ENCODE measurements around the gene BCL7A.

- TF ChIP-seq, protein P1, sequence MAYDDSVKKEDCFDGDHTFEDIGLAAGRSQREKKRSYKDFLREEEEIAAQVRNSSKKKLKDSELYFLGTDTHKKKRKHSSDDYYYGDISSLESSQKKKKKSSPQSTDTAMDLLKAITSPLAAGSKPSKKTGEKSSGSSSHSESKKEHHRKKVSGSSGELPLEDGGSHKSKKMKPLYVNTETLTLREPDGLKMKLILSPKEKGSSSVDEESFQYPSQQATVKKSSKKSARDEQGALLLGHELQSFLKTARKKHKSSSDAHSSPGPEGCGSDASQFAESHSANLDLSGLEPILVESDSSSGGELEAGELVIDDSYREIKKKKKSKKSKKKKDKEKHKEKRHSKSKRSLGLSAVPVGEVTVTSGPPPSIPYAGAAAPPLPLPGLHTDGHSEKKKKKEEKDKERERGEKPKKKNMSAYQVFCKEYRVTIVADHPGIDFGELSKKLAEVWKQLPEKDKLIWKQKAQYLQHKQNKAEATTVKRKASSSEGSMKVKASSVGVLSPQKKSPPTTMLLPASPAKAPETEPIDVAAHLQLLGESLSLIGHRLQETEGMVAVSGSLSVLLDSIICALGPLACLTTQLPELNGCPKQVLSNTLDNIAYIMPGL (CRISPR knock-in tag; IDR thresholded peaks at IDR 0.05; ENCODE audit: borderline replicate concordance), result no peak
- TF ChIP-seq POLR2A (IDR thresholded peaks at IDR 0.05; ENCODE audit: low read length) (no peak), POLR2AphosphoS2 (conservative IDR thresholded peaks at IDR 0.05; ENCODE audit: low read length) (no peak), RAD21 (conservative IDR thresholded peaks at IDR 0.05 in 1 of 2, IDR thresholded peaks at IDR 0.05 in 1 of 2) (no peak), NFE2L2 (conservative IDR thresholded peaks at IDR 0.05; ENCODE audit: low read length) (no peak)
- TF ChIP-seq, protein P2, sequence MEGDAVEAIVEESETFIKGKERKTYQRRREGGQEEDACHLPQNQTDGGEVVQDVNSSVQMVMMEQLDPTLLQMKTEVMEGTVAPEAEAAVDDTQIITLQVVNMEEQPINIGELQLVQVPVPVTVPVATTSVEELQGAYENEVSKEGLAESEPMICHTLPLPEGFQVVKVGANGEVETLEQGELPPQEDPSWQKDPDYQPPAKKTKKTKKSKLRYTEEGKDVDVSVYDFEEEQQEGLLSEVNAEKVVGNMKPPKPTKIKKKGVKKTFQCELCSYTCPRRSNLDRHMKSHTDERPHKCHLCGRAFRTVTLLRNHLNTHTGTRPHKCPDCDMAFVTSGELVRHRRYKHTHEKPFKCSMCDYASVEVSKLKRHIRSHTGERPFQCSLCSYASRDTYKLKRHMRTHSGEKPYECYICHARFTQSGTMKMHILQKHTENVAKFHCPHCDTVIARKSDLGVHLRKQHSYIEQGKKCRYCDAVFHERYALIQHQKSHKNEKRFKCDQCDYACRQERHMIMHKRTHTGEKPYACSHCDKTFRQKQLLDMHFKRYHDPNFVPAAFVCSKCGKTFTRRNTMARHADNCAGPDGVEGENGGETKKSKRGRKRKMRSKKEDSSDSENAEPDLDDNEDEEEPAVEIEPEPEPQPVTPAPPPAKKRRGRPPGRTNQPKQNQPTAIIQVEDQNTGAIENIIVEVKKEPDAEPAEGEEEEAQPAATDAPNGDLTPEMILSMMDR (IDR thresholded peaks at IDR 0.05), result no peak
- TF ChIP-seq, protein P3, sequence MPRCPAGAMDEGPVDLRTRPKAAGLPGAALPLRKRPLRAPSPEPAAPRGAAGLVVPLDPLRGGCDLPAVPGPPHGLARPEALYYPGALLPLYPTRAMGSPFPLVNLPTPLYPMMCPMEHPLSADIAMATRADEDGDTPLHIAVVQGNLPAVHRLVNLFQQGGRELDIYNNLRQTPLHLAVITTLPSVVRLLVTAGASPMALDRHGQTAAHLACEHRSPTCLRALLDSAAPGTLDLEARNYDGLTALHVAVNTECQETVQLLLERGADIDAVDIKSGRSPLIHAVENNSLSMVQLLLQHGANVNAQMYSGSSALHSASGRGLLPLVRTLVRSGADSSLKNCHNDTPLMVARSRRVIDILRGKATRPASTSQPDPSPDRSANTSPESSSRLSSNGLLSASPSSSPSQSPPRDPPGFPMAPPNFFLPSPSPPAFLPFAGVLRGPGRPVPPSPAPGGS (IDR thresholded peaks at IDR 0.05), result no peak
These were observed 39.6 kb downstream of the BCL7A start for GRCh38 chr12:122061253-122061652.

Data from A549 (cell line).